Lower lobe of right lung (tissue), 2 donors: ENCODE data around the gene TTC28. TPM values are rescaled to one million over a fixed set of nuclear protein-coding genes. Genes with fewer than 3 reads are reported as not detected.
A peak's percentile ranks its signal among the peaks of the same experiment; 100 is the strongest.
"Not testable (repeated sequence)": the region's sequence is repeated elsewhere in the genome, so short reads cannot be mapped to it uniquely, and the experiment has no call there.

Source experiments
- ATAC-seq, 2 donors: fragments of 200-7000 bp; cut with Tn5 transposase; one replicate each; pipeline ENCODE4 v1.9.1; 2020 to 2022; ENCODE audit warnings: mild to moderate bottlenecking in 2 of 2, moderate library complexity in 2 of 2
- DNase-seq: peaks from one replicate; pipeline ENCODE4 v3.0.0-alpha.2; 2020
- H3K27ac ChIP-seq: fragments of 200-600 bp; one replicate; pipeline ENCODE4 v1.8.0; 2022
- H3K27me3 ChIP-seq: fragments of 200-600 bp; one replicate; pipeline ENCODE4 v1.8.0; 2022; ENCODE audit warnings: low read depth
- H3K36me3 ChIP-seq: fragments of 200-600 bp; one replicate; pipeline ENCODE4 v1.8.0; 2022; ENCODE audit warnings: mild to moderate bottlenecking
- H3K4me1 ChIP-seq: fragments of 200-600 bp; one replicate; pipeline ENCODE4 v1.8.0; 2022
- H3K4me3 ChIP-seq: fragments of 200-600 bp; one replicate; pipeline ENCODE4 v1.8.0; 2022; ENCODE audit warnings: mild to moderate bottlenecking
- H3K9me3 ChIP-seq: fragments of 200-600 bp; one replicate; pipeline ENCODE4 v1.8.0; 2022
- intact Hi-C: fragments of 100-400 bp; cut with DNase I; formaldehyde crosslinking; loops from one replicate; pipeline ENCODE4 v1.11.0; 2022
- total RNA-seq: library from RNA; stranded (reverse); fragmentation: NEBNext Ultra II Directional; extraction: Animal tissue kit (Norgen Biotek cat#: 25700); gene quantifications from one replicate; pipeline ENCODE4 v1.2.1, GENCODE V29; 2021
- TF ChIP-seq, protein P1 (sequence below): fragments of 200-600 bp; IDR thresholded peaks from one replicate; pipeline ENCODE4 v1.8.0; 2022; ENCODE audit warnings: antibody characterized with exemption, mild to moderate bottlenecking
- donor health status: DM: no; HTN: yes; CAD: no; lungs with severe emphysema.

TTC28 gene
- total RNA-seq, 1 donor from 2014 or later = 39.6 TPM

DNA sequence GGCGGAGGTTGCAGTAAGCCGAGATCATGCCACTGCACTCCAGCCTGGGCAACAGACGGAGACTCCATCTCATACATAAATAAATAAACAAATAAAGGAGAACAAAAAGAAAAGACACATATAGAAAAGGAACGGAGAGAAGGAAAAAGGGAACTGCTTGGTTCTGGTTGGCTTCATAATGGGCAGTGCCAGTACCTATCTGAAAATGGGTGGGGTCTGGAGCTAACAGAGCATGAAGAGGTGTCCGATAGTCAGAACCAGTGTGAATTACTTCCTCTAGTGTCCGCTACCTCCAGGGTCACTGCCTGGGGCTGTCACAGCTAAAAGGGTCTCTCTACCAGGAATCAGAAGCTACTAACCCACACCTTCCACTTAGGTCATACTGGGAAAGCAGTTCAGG is 27.2 kb upstream of the TTC28 start:
- H3K4me1 ChIP-seq = peaks cover 17% of the 10 kb centered on the region
- H3K27me3 ChIP-seq = no peaks in the 10 kb centered on the region
- intact Hi-C loops = no loop called here
- no peak for DNase-seq
- H3K4me3 ChIP-seq = no peak overlapping the region
- ATAC-seq = no peak
- H3K36me3 ChIP-seq = no peaks in the 10 kb centered on the region
- H3K27ac ChIP-seq = no peak overlapping the region
- TF ChIP-seq, protein P1, sequence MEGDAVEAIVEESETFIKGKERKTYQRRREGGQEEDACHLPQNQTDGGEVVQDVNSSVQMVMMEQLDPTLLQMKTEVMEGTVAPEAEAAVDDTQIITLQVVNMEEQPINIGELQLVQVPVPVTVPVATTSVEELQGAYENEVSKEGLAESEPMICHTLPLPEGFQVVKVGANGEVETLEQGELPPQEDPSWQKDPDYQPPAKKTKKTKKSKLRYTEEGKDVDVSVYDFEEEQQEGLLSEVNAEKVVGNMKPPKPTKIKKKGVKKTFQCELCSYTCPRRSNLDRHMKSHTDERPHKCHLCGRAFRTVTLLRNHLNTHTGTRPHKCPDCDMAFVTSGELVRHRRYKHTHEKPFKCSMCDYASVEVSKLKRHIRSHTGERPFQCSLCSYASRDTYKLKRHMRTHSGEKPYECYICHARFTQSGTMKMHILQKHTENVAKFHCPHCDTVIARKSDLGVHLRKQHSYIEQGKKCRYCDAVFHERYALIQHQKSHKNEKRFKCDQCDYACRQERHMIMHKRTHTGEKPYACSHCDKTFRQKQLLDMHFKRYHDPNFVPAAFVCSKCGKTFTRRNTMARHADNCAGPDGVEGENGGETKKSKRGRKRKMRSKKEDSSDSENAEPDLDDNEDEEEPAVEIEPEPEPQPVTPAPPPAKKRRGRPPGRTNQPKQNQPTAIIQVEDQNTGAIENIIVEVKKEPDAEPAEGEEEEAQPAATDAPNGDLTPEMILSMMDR = no peak
- H3K9me3 ChIP-seq = no peaks in the 10 kb centered on the region

DNA sequence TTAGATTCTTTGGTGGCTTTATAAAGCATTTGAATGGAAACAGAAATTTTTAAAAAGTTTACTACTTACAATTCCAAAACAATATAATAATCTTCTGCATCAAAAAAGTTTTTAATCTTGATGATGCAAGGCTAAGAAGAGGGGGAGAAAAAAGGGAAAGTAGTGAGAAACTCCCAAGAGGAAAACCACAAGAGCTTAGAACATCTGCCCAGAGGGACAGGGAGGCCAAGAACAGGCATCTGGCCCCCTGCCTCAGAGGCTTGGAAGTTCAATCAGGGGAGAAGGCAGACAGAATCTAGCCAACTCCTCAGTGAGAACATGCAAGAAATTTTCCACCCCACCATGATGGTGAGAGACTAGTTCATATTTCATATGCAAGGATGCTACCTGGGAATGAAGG is 23.8 kb upstream of the TTC28 start:
- Histone ChIP-seq H3K27ac (no peak overlapping the region), H3K4me3 (no peak overlapping the region), H3K36me3 (peaks cover 5% of the 10 kb centered on the region), H3K9me3 (no peaks in the 10 kb centered on the region), H3K4me1 (no peaks in the 10 kb centered on the region), H3K27me3 (no peaks in the 10 kb centered on the region)
- DNase-seq (no peak), ATAC-seq (no peak)
- TF ChIP-seq, protein P1 = no peak
- intact Hi-C loops = no loop called here

DNA sequence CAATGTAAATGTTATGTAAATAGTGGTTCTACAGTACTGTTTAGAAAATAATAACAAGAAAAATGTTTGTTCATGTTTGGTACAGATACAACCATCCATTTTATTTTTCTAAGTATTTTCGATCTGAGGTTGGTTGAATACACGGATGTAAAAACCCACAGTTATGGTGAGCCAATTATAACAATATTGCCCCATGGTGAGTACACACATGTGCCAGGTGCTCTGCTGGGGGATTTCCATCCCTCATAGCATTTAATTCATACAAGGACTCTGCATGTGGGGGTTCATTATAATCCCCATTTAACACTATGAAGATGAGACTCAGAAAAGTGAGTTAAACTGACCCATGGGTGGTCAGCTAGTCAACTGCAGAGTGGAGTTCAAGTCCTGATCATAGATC is 23.3 kb upstream of the TTC28 start:
- no peaks in the 10 kb centered on the region for H3K9me3 ChIP-seq
- H3K27ac ChIP-seq = no peak overlapping the region
- no peaks in the 10 kb centered on the region for H3K27me3 ChIP-seq
- intact Hi-C loops = no loop called here
- TF ChIP-seq, protein P1 = no peak
- ATAC-seq (no peak), DNase-seq (no peak)
- no peak overlapping the region for H3K4me3 ChIP-seq
- H3K36me3 ChIP-seq = peaks cover 6% of the 10 kb centered on the region
- H3K4me1 ChIP-seq = no peaks in the 10 kb centered on the region

DNA sequence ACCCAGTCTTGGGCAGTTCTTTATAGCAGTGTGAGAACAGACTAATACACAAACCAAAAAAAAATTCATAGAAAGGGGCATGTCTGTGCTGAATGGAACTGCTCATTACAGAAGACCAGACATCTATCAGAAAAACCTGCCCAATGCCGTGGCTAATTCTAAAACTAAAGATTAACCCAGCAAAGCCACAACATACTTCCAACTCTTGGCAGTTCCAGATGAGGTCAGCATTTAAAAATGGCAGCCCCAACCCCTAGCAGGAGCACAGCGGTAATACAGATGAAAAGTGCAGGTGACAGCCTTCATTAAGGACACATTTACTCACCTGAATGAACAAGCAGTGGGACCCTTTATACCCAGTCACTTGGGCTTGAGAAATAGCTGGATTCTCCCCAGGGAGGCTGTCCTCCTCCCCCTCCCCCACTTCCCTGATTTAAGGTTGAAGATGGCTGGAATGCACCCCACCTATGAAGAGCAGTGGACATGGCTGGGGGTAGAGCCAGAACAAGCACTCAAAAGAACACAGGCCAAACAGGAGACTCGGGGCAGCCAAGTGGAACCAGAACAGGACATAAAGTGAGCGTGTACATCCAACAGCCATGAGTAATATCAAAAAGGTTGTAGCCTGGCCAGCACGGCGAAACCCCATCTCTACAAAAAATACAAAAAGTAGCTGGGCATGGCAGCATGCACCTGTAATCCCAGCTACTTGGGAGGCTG is 13.6 kb upstream of the TTC28 start:
- intact Hi-C loops, H3K36me3 ChIP-seq, ATAC-seq, H3K9me3 ChIP-seq, H3K4me1 ChIP-seq, H3K4me3 ChIP-seq, H3K27me3 ChIP-seq, H3K27ac ChIP-seq, DNase-seq: not testable (repeated sequence)

DNA sequence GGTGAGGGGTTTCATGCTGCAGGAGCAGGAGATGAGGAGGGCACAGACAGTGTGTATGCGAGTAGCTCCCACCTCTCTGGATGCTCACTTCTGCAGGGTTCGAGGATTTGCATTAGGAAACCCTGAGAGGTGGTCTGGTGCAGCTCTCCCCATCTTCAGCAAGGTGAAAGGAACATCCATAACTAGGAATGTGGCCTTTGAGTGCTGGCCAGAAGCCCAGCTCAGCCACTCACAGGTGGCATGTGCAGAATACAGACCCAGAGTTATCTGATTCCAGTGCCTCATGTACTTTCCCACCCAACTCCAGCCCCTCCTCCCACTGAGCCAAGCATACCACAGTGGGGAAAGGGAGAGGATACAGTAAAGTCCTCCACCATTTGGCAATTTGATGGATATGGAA is 10.2 kb upstream of the TTC28 start:
- H3K4me1 ChIP-seq, DNase-seq, H3K27ac ChIP-seq, ATAC-seq, H3K9me3 ChIP-seq, H3K36me3 ChIP-seq, H3K4me3 ChIP-seq, intact Hi-C loops, H3K27me3 ChIP-seq: not testable (repeated sequence)

DNA sequence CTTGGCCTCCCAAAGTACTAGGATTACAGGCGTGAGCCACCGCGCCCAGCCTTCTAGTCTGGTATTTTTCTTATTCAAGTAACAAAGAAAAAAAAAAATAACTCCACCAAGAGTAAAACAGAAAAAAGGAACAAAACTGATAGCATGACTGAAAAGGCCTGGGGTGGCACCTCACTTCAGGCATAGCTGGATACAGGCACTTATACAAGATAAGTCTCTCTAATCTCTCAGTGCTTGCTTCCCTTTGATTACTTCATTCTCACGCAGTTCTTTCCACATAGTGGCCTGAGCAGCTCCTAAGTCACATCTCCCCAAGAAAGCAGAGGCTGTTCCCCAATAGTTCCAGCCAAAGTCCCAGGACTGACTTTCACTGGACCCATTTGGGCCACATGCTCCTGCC is 3.3 kb upstream of the TTC28 start:
- ATAC-seq, H3K36me3 ChIP-seq, intact Hi-C loops, H3K9me3 ChIP-seq, H3K4me3 ChIP-seq, DNase-seq, H3K27me3 ChIP-seq, H3K27ac ChIP-seq: not testable (repeated sequence)
- peaks cover 12% of the 10 kb centered on the region for H3K4me1 ChIP-seq

DNA sequence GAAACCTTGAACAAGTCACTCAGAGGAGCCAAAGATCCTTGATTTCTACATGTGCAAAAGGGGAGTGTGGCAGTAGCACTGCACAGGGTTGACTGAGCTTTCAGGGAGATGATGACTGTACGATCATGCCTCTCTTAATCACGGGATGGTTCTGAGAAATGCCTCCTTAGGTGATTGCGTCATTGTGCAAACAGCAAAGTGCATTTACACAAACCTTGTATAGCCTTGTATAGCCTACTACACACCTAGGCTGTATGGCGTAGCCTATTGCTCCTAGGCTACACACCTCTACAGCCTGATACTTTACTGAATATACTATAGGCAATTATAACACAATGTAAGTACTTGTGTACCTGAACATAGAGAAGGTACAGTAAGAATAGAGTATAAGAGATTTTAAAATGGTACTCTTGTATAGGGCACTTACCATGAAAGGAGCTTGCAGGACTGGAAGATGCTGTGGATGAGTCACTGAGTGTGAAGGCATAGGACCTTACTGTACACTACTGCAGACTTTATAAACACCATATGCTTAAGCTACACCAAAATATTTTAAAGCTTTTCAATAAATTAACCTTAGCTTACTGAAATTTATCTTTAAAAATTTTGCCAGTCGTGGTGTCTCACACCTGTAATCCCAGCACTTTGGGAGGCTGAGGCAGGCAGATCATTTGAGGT is 1.3 kb upstream of the TTC28 start:
- DNase-seq, H3K27me3 ChIP-seq, H3K36me3 ChIP-seq, intact Hi-C loops, H3K27ac ChIP-seq, H3K4me3 ChIP-seq, ATAC-seq, H3K9me3 ChIP-seq: not testable (repeated sequence)
- H3K4me1 ChIP-seq = peaks cover 12% of the 10 kb centered on the region

DNA sequence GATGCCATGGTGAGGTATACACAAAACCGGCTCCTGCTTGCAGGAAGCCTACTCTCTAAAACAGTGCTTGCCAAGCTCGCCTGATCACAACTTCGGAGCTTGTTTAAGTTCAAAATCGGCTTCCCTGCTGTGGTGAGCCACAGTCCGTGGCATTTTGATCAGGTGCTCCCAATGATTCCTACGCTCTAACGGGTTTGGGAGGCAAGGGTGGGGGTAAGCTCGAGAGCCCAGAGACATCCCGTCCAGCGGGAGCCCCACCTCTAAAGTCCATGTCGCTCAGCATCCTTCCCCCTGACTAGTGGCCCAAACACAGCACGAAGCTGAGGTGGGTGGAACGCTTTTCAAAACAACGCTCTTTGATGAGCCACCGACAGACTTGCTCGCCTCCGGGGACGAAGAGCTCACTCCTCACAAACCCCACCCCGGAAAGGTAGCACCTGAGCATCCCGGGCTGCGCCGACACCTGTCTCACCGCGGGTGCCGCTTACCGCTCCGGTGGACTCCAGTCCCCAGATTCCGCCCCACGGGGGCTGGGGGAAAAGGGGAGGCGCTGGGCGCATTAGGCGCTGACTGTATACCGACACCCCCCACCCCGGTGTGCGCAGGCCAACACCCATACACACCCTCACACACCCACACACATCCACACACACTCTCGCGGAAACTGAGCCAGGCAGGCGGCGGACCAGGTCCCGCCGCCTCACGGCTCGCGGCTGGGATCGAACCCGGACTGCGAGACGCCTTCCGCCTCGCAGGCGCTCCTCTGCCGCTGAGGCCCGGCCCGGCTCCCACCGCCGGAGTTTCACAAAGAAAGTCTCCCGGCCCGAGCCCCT is 646 bp downstream of the TTC28 start:
- intact Hi-C loops, H3K27me3 ChIP-seq, H3K36me3 ChIP-seq, ATAC-seq, H3K9me3 ChIP-seq: not testable (repeated sequence)
- peaks cover 16% of the 10 kb centered on the region for H3K4me1 ChIP-seq
- peak overlapping the region; percentile 63 for H3K4me3 ChIP-seq
- peak overlapping the region; percentile 46 for H3K27ac ChIP-seq
- peak; percentile 51 for DNase-seq

DNA sequence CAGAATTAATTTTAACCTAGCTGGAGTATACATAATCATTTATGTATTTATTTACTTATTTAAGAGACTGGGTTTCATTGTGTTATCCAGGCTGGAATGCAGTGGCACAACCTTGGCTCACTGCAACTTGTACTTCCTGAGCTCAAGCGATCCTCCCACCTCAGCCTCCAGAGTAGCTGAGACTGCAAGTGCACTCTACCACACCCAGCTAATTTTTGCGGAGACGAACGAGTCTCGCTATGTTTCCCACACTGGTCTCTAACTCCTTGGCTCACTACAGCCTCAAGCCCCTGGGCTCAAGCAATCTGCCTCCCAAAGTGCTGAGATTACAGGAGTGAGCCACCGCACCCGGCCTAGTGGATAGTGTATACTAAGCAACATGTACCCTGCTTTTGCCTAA is 1.5 kb downstream of the TTC28 start:
- H3K4me1 ChIP-seq = peaks cover 21% of the 10 kb centered on the region
- H3K27me3 ChIP-seq, H3K27ac ChIP-seq, DNase-seq, H3K36me3 ChIP-seq, ATAC-seq, H3K4me3 ChIP-seq, H3K9me3 ChIP-seq, intact Hi-C loops: not testable (repeated sequence)
